GM12878 (cell line): ENCODE data around the gene ARHGEF33. TPM values are rescaled to one million over a fixed set of nuclear protein-coding genes. Genes with fewer than 3 reads are reported as not detected.

ENCODE experiments used
- ATAC-seq: fragments of 200-7000 bp; cut with Tn5 transposase; 3 replicates; pipeline ENCODE4 v1.9.1; 2020; ENCODE audit warnings: mild to moderate bottlenecking, moderate library complexity
- BruUV-seq: library from RNA; stranded (reverse); fragments of 400-500 nt; replicated peaks from 2 replicates; lab custom pipeline; 2021; lab: Mats Ljungman, UMichigan
- CTCF ChIA-PET: fragments of 300-600 bp; sonication (Branson Sonifier 250); formaldehyde crosslinking; extraction: SDS; loops from one replicate; lab custom pipeline; 2021; ENCODE audit warnings: inconsistent platforms; lab: Yijun Ruan, JAX
- POLR2A ChIA-PET: fragments of 350-600 bp; formaldehyde crosslinking; extraction: SDS; loops from one replicate; lab custom pipeline; 2021; ENCODE audit warnings: inconsistent platforms; lab: Charles Lee
- RAD21 ChIA-PET: fragments of 300-600 bp; sonication (Branson Sonifier 250); formaldehyde crosslinking; loops from one replicate; lab custom pipeline; 2023; ENCODE audit warnings: antibody characterized with exemption; ENCODE audit not compliant: unreplicated experiment; lab: Charles Lee
- SMC1A ChIA-PET: fragments of 300-600 bp; sonication (Branson Sonifier 250); formaldehyde crosslinking; loops from one replicate; lab custom pipeline; 2023; ENCODE audit not compliant: unreplicated experiment, uncharacterized antibody; lab: Charles Lee
- DNase-seq: peaks from one replicate; pipeline ENCODE4 v3.0.0-alpha.2; 2011; ENCODE audit warnings: low read depth, low spot score
- FAIRE-seq: peaks from 3 replicates; lab custom pipeline; 2011; peaks lifted over from hg19 to GRCh38; lab: Jason Lieb, UNC
- H2AFZ ChIP-seq: 2 replicates; pipeline ENCODE4 v1.6.0; 2011; ENCODE audit warnings: low read depth, low read length, control low read depth; ENCODE audit not compliant: control insufficient read depth
- H3K27ac ChIP-seq: 2 replicates; pipeline ENCODE4 v1.5.1; 2011; ENCODE audit warnings: control low read depth; ENCODE audit not compliant: control insufficient read depth, insufficient read depth
- H3K27me3 ChIP-seq, 2 experiments: replicated peaks in 1 of 2; 2 replicates each; pipeline versions ENCODE4 v1.6.0 to v1.6.1; 2011; ENCODE audit warnings: low read length in 1 of 2; ENCODE audit not compliant: control insufficient read depth in 2 of 2, insufficient read depth in 2 of 2
- H3K36me3 ChIP-seq, 2 experiments: 2 replicates each; pipeline ENCODE4 v1.5.1; 2011; ENCODE audit warnings: low read length in 1 of 2; ENCODE audit not compliant: control insufficient read depth in 2 of 2, insufficient read depth in 2 of 2
- H3K4me1 ChIP-seq: 2 replicates; pipeline ENCODE4 v1.6.1; 2011; ENCODE audit warnings: mild to moderate bottlenecking, low read length, moderate library complexity, mixed read lengths; ENCODE audit not compliant: control insufficient read depth, insufficient read depth
- H3K4me2 ChIP-seq: 2 replicates; pipeline ENCODE4 v1.6.0; 2011; ENCODE audit warnings: control low read depth; ENCODE audit not compliant: control insufficient read depth, insufficient read depth
- H3K4me3 ChIP-seq: fragments of 200-600 bp; sonication (generic); 2 replicates; pipeline ENCODE4 v1.5.1; 2016
- H3K79me2 ChIP-seq: 2 replicates; pipeline ENCODE4 v1.6.0; 2011; ENCODE audit warnings: low read length; ENCODE audit not compliant: control insufficient read depth, insufficient read depth
- H3K9ac ChIP-seq: 2 replicates; pipeline ENCODE4 v1.8.0; 2011; ENCODE audit warnings: low read length, control low read depth, mixed read lengths; ENCODE audit not compliant: control insufficient read depth, insufficient read depth
- H3K9me3 ChIP-seq: replicated peaks from 3 replicates; pipeline ENCODE4 v1.5.1; 2011; ENCODE audit warnings: mild to moderate bottlenecking, low read length; ENCODE audit not compliant: control insufficient read depth, insufficient read depth
- H4K20me1 ChIP-seq: 2 replicates; pipeline ENCODE4 v1.6.0; 2011; ENCODE audit not compliant: control insufficient read depth, insufficient read depth
- CREB1 ChIP-seq: IDR thresholded peaks from 2 replicates; pipeline ENCODE4 v1.6.1; 2012; ENCODE audit warnings: low read depth, mild to moderate bottlenecking, inconsistent platforms
- EED ChIP-seq: sonication (generic); IDR thresholded peaks from 2 replicates; pipeline ENCODE4 v1.6.1; 2016; ENCODE audit warnings: antibody characterized with exemption, low read depth
- FOXM1 ChIP-seq: IDR thresholded peaks from 2 replicates; pipeline ENCODE4 v1.6.1; 2012; ENCODE audit warnings: low read depth, mild to moderate bottlenecking, inconsistent platforms, low read length, moderate library complexity
- IRF4 ChIP-seq: IDR thresholded peaks from 2 replicates; pipeline ENCODE4 v1.6.1; 2011; ENCODE audit warnings: low read depth, low read length
- NFIC ChIP-seq: IDR thresholded peaks from 2 replicates; pipeline ENCODE4 v1.6.1; 2012; ENCODE audit warnings: low read depth, mild to moderate bottlenecking, inconsistent platforms, low read length, moderate library complexity
- SMAD5 ChIP-seq: IDR thresholded peaks from 2 replicates; pipeline ENCODE4 v1.6.1; 2016; ENCODE audit warnings: antibody characterized with exemption, low read depth
- SMC3 ChIP-seq: IDR thresholded peaks from 2 replicates; pipeline ENCODE4 v1.6.1; 2011; ENCODE audit warnings: low read length, improper control_type of control experiment, borderline replicate concordance
- ZSCAN29 ChIP-seq: fragments of 450-650 bp; IDR thresholded peaks from 2 replicates; pipeline ENCODE4 v1.6.1; 2017; ENCODE audit warnings: mild to moderate bottlenecking, moderate library complexity
- WGBS: methylation state at CpG from one replicate; pipeline ENCODE4 v1.1.6; 2016; ENCODE audit warnings: low lambda C conversion rate; ENCODE audit not compliant: insufficient replicate concordance, insufficient coverage; ENCODE audit errors: missing lambda C conversion rate; 5-methylcytosine and 5-hydroxymethylcytosine counted together
- in situ Hi-C: fragments of 300-500 bp; cut with MboI; formaldehyde crosslinking; loops from 9 replicates; pipeline ENCODE4 v1.14.3; 2018; ENCODE audit warnings: mixed read lengths
- intact Hi-C: fragments of 100-400 bp; cut with micrococcal nuclease; formaldehyde crosslinking; loops from one replicate; pipeline ENCODE4 v1.14.2; 2022; ENCODE audit not compliant: unreplicated experiment
- polyA plus RNA-seq, 11 experiments: library from polyadenylated mRNA; depleted of rRNA in 4 of 11; unstranded in 6 of 11; stranded (reverse) in 5 of 11; fragments of >200 nt; fragmentation: Nextera tagmentation in 4 of 11; fragmentation: Illumina TruSeq in 1 of 11; extraction: Ambion mirVana in 4 of 11; extraction: Trizol in 1 of 11; gene quantifications; 1 replicate in 1 of 11; 2 replicates in 10 of 11; pipeline versions ENCODE4 v1.2.1 to v1.2.3, GENCODE V29; 2011 to 2016; ENCODE audit warnings: inconsistent platforms in 2 of 11, missing spikeins in 2 of 11, low read depth in 1 of 11
- total RNA-seq, 4 experiments: library from RNA; depleted of rRNA in 3 of 4; stranded (reverse); fragments of >200 nt in 3 of 4; fragmentation: Illumina TruSeq in 1 of 4; extraction: Trizol in 1 of 4; gene quantifications; 2 replicates each; pipeline versions ENCODE4 v1.2.1 to v1.2.3, GENCODE V29; 2013 to 2021

ARHGEF33 gene
- total and polyA plus RNA-seq, 10 of the 15 experiments (the other 5 are each of a cell fraction or from before 2014, with no cell fraction given), result 0.01 to 0.08 (median 0.05) TPM; not detected in 4

- CTCF ChIA-PET, result no interaction called here
- H3K36me3 ChIP-seq, result no peaks in the 10 kb centered on the region; a peak in 1 of 4 replicates
- H3K4me1 ChIP-seq, result no peaks in the 10 kb centered on the region
- WGBS, result 53% methylated on average over 3 of the region's 3 CpGs
- in situ Hi-C loops (no loop called here), intact Hi-C loops (no loop called here)
- POLR2A ChIA-PET, result interaction anchor here (0.5 kb wide), 1 partner anchor 117 kb away, joined by 3 read pairs; no protein-coding TSS in a partner anchor
- peaks cover 1% of the 10 kb centered on the region; the same call in 2 of the 3 replicates for H3K9me3 ChIP-seq
- peaks cover 7% of the 10 kb centered on the region for H3K79me2 ChIP-seq
- SMC1A ChIA-PET, result interaction anchor here (0.6 kb wide), 1 partner anchor 383 kb away, joined by 4 read pairs; no protein-coding TSS in a partner anchor
- no peak for DNase-seq
- no peak for ATAC-seq
- no peak overlapping the region for H3K27ac ChIP-seq
- RAD21 ChIA-PET, result interaction anchor here (0.9 kb wide), 1 partner anchor 245 kb away, joined by 3 read pairs; no protein-coding TSS in a partner anchor
- no peak overlapping the region for H3K4me3 ChIP-seq
- FAIRE-seq, result no peak
- TF ChIP-seq SMC3, result no peak
- no peak for TF ChIP-seq CREB1
- no peak for TF ChIP-seq EED
- no peak for TF ChIP-seq ZSCAN29
- TF ChIP-seq IRF4, result no peak
- no peak for TF ChIP-seq NFIC
- H3K27me3 ChIP-seq, result no peaks in the 10 kb centered on the region
- H4K20me1 ChIP-seq, result no peaks in the 10 kb centered on the region
- no peak overlapping the region for H3K9ac ChIP-seq
- no peak overlapping the region for H3K4me2 ChIP-seq
- no peak overlapping the region for H2AFZ ChIP-seq
- BruUV-seq, result no TSS peak
Observed at GRCh38 chr2:38871432-38871831, 18.2 kb upstream of the ARHGEF33 start.

GRCh38 chr2:38873763-38874162, 15.9 kb upstream of the ARHGEF33 start:
- TSS peak; percentile 33 for BruUV-seq
- DNase-seq, result no peak
- no peak for FAIRE-seq
- WGBS, result 80% methylated on average over 5 of the region's 5 CpGs
- H3K9ac ChIP-seq, result no peak overlapping the region
- no peak for ATAC-seq
- POLR2A ChIA-PET, result interaction anchor here (0.7 kb wide), 1 partner anchor 25 kb away, joined by 3 read pairs; no protein-coding TSS in a partner anchor
- intact Hi-C loops (no loop called here), in situ Hi-C loops (no loop called here)
- H3K4me2 ChIP-seq, result no peak overlapping the region
- H3K79me2 ChIP-seq, result peaks cover 7% of the 10 kb centered on the region
- SMC1A ChIA-PET, result no interaction called here
- CTCF ChIA-PET, result interaction anchor here (0.6 kb wide), 1 partner anchor 308 kb away, joined by 3 read pairs; no protein-coding TSS in a partner anchor
- no peak overlapping the region for H3K4me3 ChIP-seq
- RAD21 ChIA-PET, result no interaction called here
- no peaks in the 10 kb centered on the region for H3K27me3 ChIP-seq
- no peak overlapping the region for H2AFZ ChIP-seq
- no peaks in the 10 kb centered on the region for H4K20me1 ChIP-seq
- peaks cover 1% of the 10 kb centered on the region; the same call in 2 of the 3 replicates for H3K9me3 ChIP-seq
- TF ChIP-seq SMAD5 (no peak), FOXM1 (no peak)
- H3K27ac ChIP-seq, result no peak overlapping the region
- H3K36me3 ChIP-seq, result no peaks in the 10 kb centered on the region
- H3K4me1 ChIP-seq, result no peaks in the 10 kb centered on the region
